Thyroid gland (tissue), 4 donors: ENCODE results near the gene PRELP. TPM values are rescaled to one million over a fixed set of nuclear protein-coding genes. Genes with fewer than 3 reads are reported as not detected.

Source experiments
- DNase-seq, 2 donors: peaks; one replicate each; pipeline ENCODE4 v3.0.0-alpha.2; 2019
- H3K27ac ChIP-seq, 3 donors: fragments of 200-600 bp; sonication (generic); 1 replicate in 2 of 3; 2 replicates in 1 of 3; pipeline ENCODE4 v1.5.1; 2016 to 2019; ENCODE audit warnings: mild to moderate bottlenecking in 1 of 3, moderate library complexity in 1 of 3
- H3K27me3 ChIP-seq: fragments of 200-600 bp; sonication (generic); one replicate; pipeline ENCODE4 v1.5.1; 2019
- H3K36me3 ChIP-seq, 2 donors: fragments of 200-600 bp; sonication (generic); one replicate each; pipeline ENCODE4 v1.5.1; 2016 to 2019
- H3K4me1 ChIP-seq, 2 donors: fragments of 200-600 bp; sonication (generic); one replicate each; pipeline ENCODE4 v1.5.1; 2017 to 2019
- H3K4me3 ChIP-seq, 3 donors: fragments of 200-600 bp; sonication (generic); replicated peaks in 1 of 3; 1 replicate in 2 of 3; 2 replicates in 1 of 3; pipeline ENCODE4 v1.5.1; 2016; ENCODE audit warnings: mild to moderate bottlenecking in 1 of 3
- H3K9me3 ChIP-seq: fragments of 200-600 bp; sonication (generic); one replicate; pipeline ENCODE4 v1.5.1; 2017
- POLR2A ChIP-seq, 2 donors: fragments of 450-650 bp; IDR thresholded peaks; one replicate each; pipeline ENCODE4 v1.6.1; 2017; ENCODE audit warnings: antibody characterized with exemption in 2 of 2, mild to moderate bottlenecking in 2 of 2, moderate library complexity in 1 of 2
- WGBS, 2 donors: methylation state at CpG; one replicate each; pipeline ENCODE4 v1.1.5; 2017; 5-methylcytosine and 5-hydroxymethylcytosine counted together
- intact Hi-C: fragments of 100-400 bp; cut with DNase I; formaldehyde crosslinking; loops from one replicate; pipeline ENCODE4 v1.15.1; 2023
- total RNA-seq, 4 donors: library from RNA; depleted of rRNA; stranded (reverse); fragments of >200 nt; gene quantifications; one replicate each; pipeline ENCODE4 v1.2.3, GENCODE V29; 2016
- TF ChIP-seq, protein P1 (sequence below), 6 experiments: fragments of 200-600 bp in 3 of 6; fragments of 450-650 bp in 3 of 6; sonication (generic) in 3 of 6; IDR thresholded peaks; one replicate each; pipeline ENCODE4 v1.5.1; 2016 to 2019; ENCODE audit warnings: antibody characterized with exemption in 6 of 6, mild to moderate bottlenecking in 2 of 6, inconsistent platforms in 1 of 6, moderate library complexity in 1 of 6

Gene PRELP
- total RNA-seq, 4 donors from 2014 or later, result 17.5 to 86.1 (median 35.4) TPM

DNA sequence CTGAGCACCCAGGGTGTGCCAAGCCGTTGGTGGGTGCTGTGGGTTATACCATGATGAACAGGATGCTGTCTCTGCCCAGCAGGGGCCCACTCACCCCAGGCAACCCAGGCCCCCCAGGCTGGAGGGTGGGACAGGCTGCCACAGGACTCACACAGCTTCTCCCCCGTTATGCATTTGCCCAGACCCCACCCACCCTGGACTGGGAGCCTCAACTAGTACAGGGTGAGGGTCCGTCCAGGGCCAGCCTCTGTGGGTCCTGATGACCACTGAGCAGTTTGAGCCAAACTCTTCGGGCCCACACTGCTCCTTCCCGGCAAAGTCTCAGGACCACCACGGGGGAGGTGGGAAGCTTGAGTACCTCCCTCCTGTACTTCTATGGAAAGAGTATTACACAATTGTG is 3.8 kb upstream of the PRELP start:
- intact Hi-C loops, result no loop called here
- TF ChIP-seq, protein P1, sequence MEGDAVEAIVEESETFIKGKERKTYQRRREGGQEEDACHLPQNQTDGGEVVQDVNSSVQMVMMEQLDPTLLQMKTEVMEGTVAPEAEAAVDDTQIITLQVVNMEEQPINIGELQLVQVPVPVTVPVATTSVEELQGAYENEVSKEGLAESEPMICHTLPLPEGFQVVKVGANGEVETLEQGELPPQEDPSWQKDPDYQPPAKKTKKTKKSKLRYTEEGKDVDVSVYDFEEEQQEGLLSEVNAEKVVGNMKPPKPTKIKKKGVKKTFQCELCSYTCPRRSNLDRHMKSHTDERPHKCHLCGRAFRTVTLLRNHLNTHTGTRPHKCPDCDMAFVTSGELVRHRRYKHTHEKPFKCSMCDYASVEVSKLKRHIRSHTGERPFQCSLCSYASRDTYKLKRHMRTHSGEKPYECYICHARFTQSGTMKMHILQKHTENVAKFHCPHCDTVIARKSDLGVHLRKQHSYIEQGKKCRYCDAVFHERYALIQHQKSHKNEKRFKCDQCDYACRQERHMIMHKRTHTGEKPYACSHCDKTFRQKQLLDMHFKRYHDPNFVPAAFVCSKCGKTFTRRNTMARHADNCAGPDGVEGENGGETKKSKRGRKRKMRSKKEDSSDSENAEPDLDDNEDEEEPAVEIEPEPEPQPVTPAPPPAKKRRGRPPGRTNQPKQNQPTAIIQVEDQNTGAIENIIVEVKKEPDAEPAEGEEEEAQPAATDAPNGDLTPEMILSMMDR (IDR thresholded peaks at IDR 0.05), result no peak
- no peak for DNase-seq
- WGBS, 2 donors, result 67 to 79% methylated on average over 5 to 6 of the region's 6 CpGs
- Histone ChIP-seq H3K4me1 (peaks cover 5 to 27% of the 10 kb centered on the region in 2 donors), H3K27me3 (no peaks in the 10 kb centered on the region), H3K27ac (no peak overlapping the region), H3K36me3 (no peaks in the 10 kb centered on the region), H3K9me3 (no peaks in the 10 kb centered on the region), H3K4me3 (no peak overlapping the region)

DNA sequence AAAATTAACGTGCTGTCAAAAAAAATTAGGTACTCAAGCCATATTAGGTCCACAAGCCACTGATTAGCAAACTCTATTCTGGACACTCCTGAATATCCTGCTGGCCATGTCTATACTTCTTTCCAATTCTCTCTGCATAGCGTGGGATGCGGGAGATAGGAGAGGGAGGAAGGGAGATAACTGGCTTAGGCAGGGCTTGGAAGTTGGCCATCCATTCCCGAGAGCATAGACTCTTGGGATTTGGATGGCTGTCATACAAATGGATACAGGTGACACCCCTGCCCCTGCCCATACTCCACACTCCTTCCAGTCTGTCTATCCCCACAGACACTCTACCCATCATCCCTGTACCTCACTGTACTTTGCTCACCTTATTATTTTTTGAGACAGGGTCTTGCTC is 2.3 kb upstream of the PRELP start:
- WGBS, 2 donors, result 75 to 85% methylated on average over 4 of the region's 4 CpGs
- H3K9me3 ChIP-seq, result no peaks in the 10 kb centered on the region
- no peaks in the 10 kb centered on the region for H3K27me3 ChIP-seq
- DNase-seq, result no peak
- H3K4me1 ChIP-seq, result peaks cover 0 to 15% of the 10 kb centered on the region in 2 donors
- H3K4me3 ChIP-seq, result no peak overlapping the region
- TF ChIP-seq POLR2A (IDR thresholded peaks at IDR 0.05), result no peak
- H3K36me3 ChIP-seq, result no peaks in the 10 kb centered on the region
- H3K27ac ChIP-seq, result no peak overlapping the region
- intact Hi-C loops, result no loop called here

DNA sequence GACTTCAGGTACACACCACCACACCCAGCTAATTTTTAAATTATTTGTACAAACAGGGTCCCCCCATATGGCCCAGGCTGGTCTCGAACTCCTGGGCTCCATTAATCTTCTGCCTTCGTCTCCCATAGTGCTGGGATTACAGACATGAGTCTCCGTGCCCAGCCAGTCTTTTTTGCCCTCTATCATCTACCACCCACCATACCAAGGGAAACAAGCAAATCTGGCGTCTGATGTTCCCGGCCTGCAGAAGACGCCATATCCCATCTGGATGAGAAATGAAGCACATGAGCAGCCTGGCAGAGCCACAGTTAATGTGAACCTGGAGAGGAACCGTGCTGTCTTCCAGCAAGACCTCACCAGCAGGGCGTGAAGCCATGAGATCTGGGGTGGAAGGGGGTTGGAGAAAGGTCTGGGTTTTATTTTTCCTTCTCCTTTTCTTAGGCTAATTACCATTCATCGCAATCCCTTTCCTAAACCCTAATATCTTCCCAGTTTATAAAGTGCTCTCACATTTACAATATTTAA is 1.8 kb upstream of the PRELP start:
- Histone ChIP-seq H3K4me3 (no peak overlapping the region), H3K9me3 (no peaks in the 10 kb centered on the region), H3K36me3 (no peaks in the 10 kb centered on the region), H3K4me1 (peaks cover 0 to 11% of the 10 kb centered on the region in 2 donors), H3K27me3 (no peaks in the 10 kb centered on the region), H3K27ac (no peak overlapping the region)
- DNase-seq, result no peak
- whole genome bisulfite sequencing, 2 donors, result 84 to 91% methylated on average over 9 of the region's 9 CpGs
- TF ChIP-seq, protein P1 (IDR thresholded peaks at IDR 0.05), result no peak
- no peak for TF ChIP-seq POLR2A (IDR thresholded peaks at IDR 0.05)
- intact Hi-C loops, result no loop called here

DNA sequence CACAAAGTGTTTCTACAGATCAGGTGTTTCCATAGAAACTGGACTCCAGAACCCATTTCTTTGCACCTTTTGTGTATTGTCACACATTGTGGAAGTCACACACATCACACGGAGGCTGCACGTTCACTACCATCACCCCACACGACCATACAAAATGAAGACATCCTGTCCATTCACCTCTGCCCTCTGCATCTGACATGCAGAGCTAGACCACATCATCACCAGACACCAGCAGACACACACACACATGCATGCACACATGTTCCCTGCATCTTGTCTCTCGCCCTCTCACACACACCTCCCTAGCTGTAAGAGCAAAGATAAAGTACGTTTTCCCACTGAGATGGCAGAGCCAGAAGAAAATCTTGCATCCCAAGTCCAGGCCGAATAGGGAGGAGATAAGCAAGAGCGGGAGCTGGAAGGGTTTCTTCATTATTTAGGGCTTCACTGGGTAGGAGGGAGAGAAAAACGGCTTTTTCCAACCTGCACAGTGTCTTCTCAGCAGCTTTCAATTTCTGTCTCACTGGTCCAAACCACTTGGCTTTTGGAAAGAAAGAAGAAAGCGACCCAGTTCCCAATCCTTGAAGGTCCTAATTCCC is 709 bp downstream of the PRELP start:
- no peaks in the 10 kb centered on the region for H3K36me3 ChIP-seq
- peaks cover 6 to 25% of the 10 kb centered on the region in 2 donors for H3K4me1 ChIP-seq
- peak overlapping the region; percentile 17 to 71 (median 67) for H3K27ac ChIP-seq
- DNase-seq, result no peak
- 62 to 73% methylated on average over 9 of the region's 9 CpGs for WGBS, 2 donors
- H3K9me3 ChIP-seq, result no peaks in the 10 kb centered on the region
- no peaks in the 10 kb centered on the region for H3K27me3 ChIP-seq
- intact Hi-C loops, result loop anchor here (5.0 kb wide), 1 partner anchor 34 kb away; no protein-coding TSS in a partner anchor
- peak overlapping the region in 1 of 3 donors; percentile 13 for H3K4me3 ChIP-seq
- TF ChIP-seq, protein P1 (IDR thresholded peaks at IDR 0.05), result no peak
- TF ChIP-seq POLR2A (IDR thresholded peaks at IDR 0.05), result no peak

DNA sequence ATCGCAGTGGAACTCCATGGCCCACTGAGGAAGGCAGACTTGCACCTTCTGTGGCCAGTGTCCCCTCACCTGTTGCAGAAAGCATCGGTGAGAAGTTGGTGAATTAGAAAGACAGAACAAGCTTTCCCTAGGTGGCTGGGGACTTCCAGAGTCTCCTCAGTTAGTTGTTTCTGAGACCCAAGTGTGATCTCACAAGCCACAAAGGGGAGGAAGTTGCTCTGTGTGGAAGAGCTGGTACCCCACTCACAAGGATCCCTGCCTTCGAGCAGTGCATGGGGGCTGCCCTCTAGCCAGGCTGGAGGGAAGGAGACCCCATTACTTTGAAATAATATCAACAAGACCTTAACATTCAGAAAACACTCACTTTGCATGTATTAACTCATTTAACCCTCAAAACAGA is 2.1 kb downstream of the PRELP start:
- Histone ChIP-seq H3K36me3 (no peaks in the 10 kb centered on the region), H3K9me3 (no peaks in the 10 kb centered on the region), H3K27me3 (no peaks in the 10 kb centered on the region), H3K27ac (peak overlapping the region in 2 of 3 donors; percentile 67 to 71), H3K4me3 (peak overlapping the region in 1 of 3 donors; percentile 13), H3K4me1 (peaks cover 6 to 27% of the 10 kb centered on the region in 2 donors)
- no peak for DNase-seq
- no peak for TF ChIP-seq POLR2A (IDR thresholded peaks at IDR 0.05)
- TF ChIP-seq, protein P1 (IDR thresholded peaks at IDR 0.05), result no peak
- intact Hi-C loops, result loop anchor here (5.0 kb wide), 1 partner anchor 35 kb away; no protein-coding TSS in a partner anchor
- WGBS, 2 donors, result 84 to 87% methylated on average over 3 of the region's 3 CpGs
